Hepatocyte (in vitro differentiated cells): ENCODE results near the gene RNF169. TPM values are rescaled to one million over a fixed set of nuclear protein-coding genes. Genes with fewer than 3 reads are reported as not detected.

ENCODE experiments used
- DNase-seq: peaks from one replicate; pipeline ENCODE4 v3.0.0-alpha.2; 2016; ENCODE audit warnings: low spot score
- H2AFZ ChIP-seq: fragments of 200-600 bp; sonication (generic); 2 replicates; pipeline ENCODE4 v1.6.0; 2016; ENCODE audit warnings: antibody characterized with exemption, mild to moderate bottlenecking
- H3K27ac ChIP-seq: fragments of 200-600 bp; sonication (generic); 2 replicates; pipeline ENCODE4 v1.5.1; 2016; ENCODE audit warnings: mild to moderate bottlenecking
- H3K27me3 ChIP-seq: fragments of 200-600 bp; sonication (generic); 2 replicates; pipeline ENCODE4 v1.6.1; 2016
- H3K36me3 ChIP-seq: fragments of 200-600 bp; sonication (generic); replicated peaks from 2 replicates; pipeline ENCODE4 v1.5.1; 2016; ENCODE audit warnings: low read depth; ENCODE audit not compliant: insufficient read depth
- H3K4me1 ChIP-seq: fragments of 200-600 bp; sonication (generic); 2 replicates; pipeline ENCODE4 v1.5.1; 2016; ENCODE audit warnings: mild to moderate bottlenecking, moderate library complexity; ENCODE audit not compliant: insufficient read depth
- H3K4me2 ChIP-seq: fragments of 200-600 bp; sonication (generic); 2 replicates; pipeline ENCODE4 v1.6.0; 2016
- H3K4me3 ChIP-seq: fragments of 200-600 bp; sonication (generic); 2 replicates; pipeline ENCODE4 v1.5.1; 2016; ENCODE audit warnings: mild to moderate bottlenecking
- H3K79me2 ChIP-seq: fragments of 200-600 bp; sonication (generic); 2 replicates; pipeline ENCODE4 v1.6.0; 2017; ENCODE audit warnings: mild to moderate bottlenecking
- H3K9me2 ChIP-seq: fragments of 200-600 bp; sonication (generic); replicated peaks from 2 replicates; pipeline ENCODE4 v1.6.0; 2017; ENCODE audit warnings: mild to moderate bottlenecking; ENCODE audit not compliant: insufficient read depth
- H3K9me3 ChIP-seq: fragments of 200-600 bp; sonication (generic); 2 replicates; pipeline ENCODE4 v1.5.1; 2016; ENCODE audit warnings: low read depth, mild to moderate bottlenecking
- H4K20me1 ChIP-seq: fragments of 200-600 bp; sonication (generic); 2 replicates; pipeline ENCODE4 v1.6.0; 2016; ENCODE audit warnings: mild to moderate bottlenecking; ENCODE audit not compliant: insufficient read depth, poor library complexity, severe bottlenecking
- EZH2 ChIP-seq: fragments of 200-600 bp; sonication (generic); IDR thresholded peaks from 2 replicates; pipeline ENCODE4 v1.6.1; 2016; ENCODE audit warnings: antibody characterized with exemption, mild to moderate bottlenecking, borderline replicate concordance
- EZH2phosphoT487 ChIP-seq: fragments of 200-600 bp; sonication (generic); IDR thresholded peaks from one replicate; pipeline ENCODE4 v1.6.1; 2018; ENCODE audit warnings: antibody characterized with exemption, mild to moderate bottlenecking, low read depth, moderate library complexity; ENCODE audit not compliant: unreplicated experiment, severe bottlenecking
- WGBS: methylation state at CpG from one replicate; pipeline ENCODE4 v1.1.6; 2016; ENCODE audit warnings: low lambda C conversion rate; ENCODE audit errors: missing lambda C conversion rate; 5-methylcytosine and 5-hydroxymethylcytosine counted together
- polyA plus RNA-seq: library from polyadenylated mRNA; unstranded; fragments of >200 nt; fragmentation: Nextera tagmentation; extraction: Ambion mirVana; gene quantifications from 2 replicates; pipeline ENCODE4 v1.2.1, GENCODE V29; 2016
- total RNA-seq: library from RNA; depleted of rRNA; stranded (reverse); fragments of >200 nt; gene quantifications from 2 replicates; pipeline ENCODE4 v1.2.3, GENCODE V29; 2014
- TF ChIP-seq, protein P1 (sequence below): fragments of 200-600 bp; sonication (generic); IDR thresholded peaks from 2 replicates; pipeline ENCODE4 v1.5.1; 2016; ENCODE audit warnings: antibody characterized with exemption, mild to moderate bottlenecking; ENCODE audit not compliant: poor library complexity

The RNF169 gene
- total and polyA plus RNA-seq, 2 experiments from 2014 or later, result 2.4 to 18.8 TPM

DNA sequence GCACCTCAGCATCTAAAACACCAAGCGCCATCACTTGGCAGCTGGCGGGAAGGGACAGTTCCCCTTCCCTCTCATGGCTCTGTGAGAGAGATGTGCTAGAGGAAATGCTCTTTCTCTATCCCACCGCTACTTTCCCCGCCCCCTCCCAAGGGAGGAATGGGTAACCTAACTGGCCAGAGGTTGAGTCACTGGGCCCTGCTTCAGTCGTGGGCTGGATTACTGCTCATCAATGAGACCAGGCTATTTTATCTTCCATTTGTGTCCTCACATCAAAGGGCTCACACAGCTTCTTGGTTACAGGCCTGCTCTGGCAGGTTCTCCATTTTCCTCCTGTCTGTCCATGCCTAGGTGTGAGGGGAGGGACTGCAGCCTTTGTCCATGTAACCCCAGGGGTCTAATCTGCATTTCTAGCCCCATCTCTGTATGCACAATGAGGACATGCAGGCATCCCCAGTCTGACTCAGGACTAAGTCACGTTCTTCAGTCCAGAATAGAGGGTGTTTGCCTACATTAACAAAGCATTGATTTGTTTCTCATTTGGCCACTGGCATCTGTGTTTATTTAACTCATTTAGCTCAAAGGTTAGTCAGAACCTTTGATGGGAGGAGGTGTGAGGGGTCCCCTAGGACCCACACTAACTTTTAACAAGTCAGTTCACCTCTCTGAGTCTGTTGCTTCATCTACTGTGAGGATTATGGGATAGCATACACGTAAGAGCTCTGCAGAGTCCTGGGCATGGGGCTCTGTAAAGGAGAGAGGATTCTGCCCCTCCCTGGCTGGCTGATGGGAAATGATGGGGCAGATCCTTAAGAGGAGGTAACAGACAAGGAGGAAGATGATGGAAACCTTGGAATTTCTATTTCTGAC is 101.1 kb downstream of the RNF169 start:
- no peak overlapping the region for H2AFZ ChIP-seq
- no peaks in the 10 kb centered on the region for H3K27me3 ChIP-seq
- H3K79me2 ChIP-seq, result no peaks in the 10 kb centered on the region
- DNase-seq, result no peak
- H3K4me3 ChIP-seq, result no peak overlapping the region
- H3K4me1 ChIP-seq, result no peaks in the 10 kb centered on the region
- no peak overlapping the region for H3K4me2 ChIP-seq
- H3K9me3 ChIP-seq, result no peaks in the 10 kb centered on the region
- H3K36me3 ChIP-seq, result no peaks in the 10 kb centered on the region
- H3K9me2 ChIP-seq, result no peaks in the 10 kb centered on the region
- H3K27ac ChIP-seq, result no peak overlapping the region
- H4K20me1 ChIP-seq, result no peaks in the 10 kb centered on the region
- TF ChIP-seq, protein P1, sequence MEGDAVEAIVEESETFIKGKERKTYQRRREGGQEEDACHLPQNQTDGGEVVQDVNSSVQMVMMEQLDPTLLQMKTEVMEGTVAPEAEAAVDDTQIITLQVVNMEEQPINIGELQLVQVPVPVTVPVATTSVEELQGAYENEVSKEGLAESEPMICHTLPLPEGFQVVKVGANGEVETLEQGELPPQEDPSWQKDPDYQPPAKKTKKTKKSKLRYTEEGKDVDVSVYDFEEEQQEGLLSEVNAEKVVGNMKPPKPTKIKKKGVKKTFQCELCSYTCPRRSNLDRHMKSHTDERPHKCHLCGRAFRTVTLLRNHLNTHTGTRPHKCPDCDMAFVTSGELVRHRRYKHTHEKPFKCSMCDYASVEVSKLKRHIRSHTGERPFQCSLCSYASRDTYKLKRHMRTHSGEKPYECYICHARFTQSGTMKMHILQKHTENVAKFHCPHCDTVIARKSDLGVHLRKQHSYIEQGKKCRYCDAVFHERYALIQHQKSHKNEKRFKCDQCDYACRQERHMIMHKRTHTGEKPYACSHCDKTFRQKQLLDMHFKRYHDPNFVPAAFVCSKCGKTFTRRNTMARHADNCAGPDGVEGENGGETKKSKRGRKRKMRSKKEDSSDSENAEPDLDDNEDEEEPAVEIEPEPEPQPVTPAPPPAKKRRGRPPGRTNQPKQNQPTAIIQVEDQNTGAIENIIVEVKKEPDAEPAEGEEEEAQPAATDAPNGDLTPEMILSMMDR, result no peak
- no peak for TF ChIP-seq EZH2
- no peak for TF ChIP-seq EZH2phosphoT487
- 55% methylated on average over 7 of the region's 7 CpGs for WGBS

DNA sequence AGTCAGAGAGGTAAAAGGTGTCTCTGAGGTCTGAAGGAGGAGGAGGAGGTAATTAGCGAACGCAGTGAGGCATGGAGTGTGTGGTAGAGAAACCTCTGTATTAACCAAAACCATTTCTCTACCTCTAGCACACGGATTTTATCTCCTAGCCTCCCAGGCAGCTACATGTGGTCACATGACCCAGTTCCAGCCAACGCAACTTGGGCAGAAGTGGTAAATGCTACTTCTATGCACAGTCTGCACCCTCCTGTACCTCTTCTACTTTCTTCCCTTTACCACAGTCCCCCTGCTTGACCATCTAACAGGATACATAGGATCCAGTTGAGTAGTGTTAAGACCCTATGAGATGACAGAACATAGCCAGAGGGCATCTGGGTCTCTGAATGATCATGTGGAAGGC is 104.6 kb downstream of the RNF169 start:
- Histone ChIP-seq H4K20me1 (no peaks in the 10 kb centered on the region), H3K9me3 (no peaks in the 10 kb centered on the region), H2AFZ (no peak overlapping the region), H3K36me3 (no peaks in the 10 kb centered on the region), H3K4me1 (no peaks in the 10 kb centered on the region), H3K4me2 (no peak overlapping the region), H3K4me3 (no peak overlapping the region), H3K27me3 (no peaks in the 10 kb centered on the region), H3K79me2 (no peaks in the 10 kb centered on the region), H3K27ac (no peak overlapping the region), H3K9me2 (no peaks in the 10 kb centered on the region)
- TF ChIP-seq EZH2phosphoT487, result no peak
- TF ChIP-seq, protein P1, result no peak
- TF ChIP-seq EZH2, result no peak
- no peak for DNase-seq
- WGBS, result 93% methylated on average over 4 of the region's 4 CpGs

DNA sequence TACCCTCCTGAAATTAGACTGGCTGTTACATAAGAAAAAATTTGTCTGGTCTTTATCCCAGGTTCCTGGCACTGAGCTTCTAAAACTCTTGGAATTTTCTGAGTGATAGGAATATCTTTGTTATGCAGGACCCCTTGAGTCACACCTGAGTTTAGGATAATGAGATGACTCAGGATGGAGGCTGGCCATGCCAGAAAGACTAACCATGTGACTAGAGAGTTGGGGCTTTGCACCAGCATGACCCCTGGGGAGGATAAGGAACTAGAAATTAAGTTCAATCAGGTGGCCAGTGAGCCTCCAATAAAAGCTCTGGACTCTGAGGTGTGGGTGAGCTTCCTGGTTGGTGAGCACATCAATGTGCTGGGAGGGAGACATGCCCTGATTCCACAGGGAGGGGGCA is 112.1 kb downstream of the RNF169 start:
- Histone ChIP-seq H3K4me3 (no peak overlapping the region), H3K9me3 (peaks cover 3% of the 10 kb centered on the region)

More for the DNA sequence above, 112.1 kb downstream of the RNF169 start:
- H3K27ac ChIP-seq, result no peak overlapping the region
- H3K9me2 ChIP-seq, result no peaks in the 10 kb centered on the region
- no peak for DNase-seq
- no peaks in the 10 kb centered on the region for H3K27me3 ChIP-seq
- no peaks in the 10 kb centered on the region for H3K79me2 ChIP-seq
- H4K20me1 ChIP-seq, result no peaks in the 10 kb centered on the region
- no peak overlapping the region for H3K4me2 ChIP-seq
- no peak overlapping the region for H2AFZ ChIP-seq
- H3K36me3 ChIP-seq, result no peaks in the 10 kb centered on the region
- TF ChIP-seq, protein P1, result no peak
- TF ChIP-seq EZH2phosphoT487, result no peak
- no peak for TF ChIP-seq EZH2
- no peaks in the 10 kb centered on the region for H3K4me1 ChIP-seq
